ENCODE measurements around the gene DDI2.

DNA sequence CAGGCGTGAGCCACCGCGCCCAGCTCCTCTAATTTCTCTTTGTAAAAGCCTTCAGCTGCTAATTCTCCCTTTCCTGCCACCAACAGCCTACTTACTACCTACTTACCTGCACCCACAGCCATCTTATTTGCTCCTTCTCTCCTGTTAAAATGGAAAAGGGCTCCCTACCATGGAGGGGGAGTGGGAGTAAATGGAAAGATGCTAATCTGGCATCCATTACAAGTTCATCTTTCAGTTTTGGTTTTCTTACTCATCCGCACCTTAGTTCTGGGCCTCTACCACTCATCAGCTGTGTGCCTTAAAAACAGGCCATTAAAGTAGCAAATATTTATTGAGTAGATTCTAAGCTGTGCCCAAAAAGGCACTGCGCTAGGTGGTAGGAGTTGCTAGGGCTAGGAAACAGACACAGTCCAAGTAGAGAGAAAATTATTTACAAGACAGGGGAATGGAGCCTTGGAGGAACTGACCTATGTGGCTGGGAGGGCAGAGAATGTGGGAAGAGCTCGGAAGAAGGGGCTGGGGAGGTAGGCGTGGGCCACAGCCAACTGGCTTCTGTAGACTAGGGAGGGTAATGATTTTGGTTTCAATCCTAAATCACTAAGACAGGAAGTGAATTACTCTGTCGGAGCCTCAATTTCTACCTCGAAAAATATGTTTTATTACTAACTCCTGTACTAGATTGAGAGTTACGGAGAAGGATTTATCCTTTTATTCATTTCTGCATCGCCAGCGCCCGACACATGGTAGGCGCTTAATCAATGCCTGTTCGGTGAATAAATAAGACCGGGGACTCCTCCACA lies 685 bp upstream of the DDI2 start:
- no peak for TF ChIP-seq EZH2 (IDR thresholded peaks at IDR 0.05; ENCODE audit: borderline replicate concordance, low read depth, low read length, severe bottlenecking)
- TF ChIP-seq CTCF (IDR thresholded peaks at IDR 0.05; ENCODE audit: extremely low read depth in 1 of 2, insufficient read depth in 1 of 2, low read depth in 1 of 2, low read length in 2 of 2): no peak
- TF ChIP-seq POLR2A (IDR thresholded peaks at IDR 0.05; ENCODE audit: low read depth, low read length): peak; percentile 63
- TF ChIP-seq JUN (IDR thresholded peaks at IDR 0.05; ENCODE audit: borderline replicate concordance, insufficient read depth, insufficient read length, low read depth): no peak
- TF ChIP-seq MYC (IDR thresholded peaks at IDR 0.05; ENCODE audit: low read depth, low read length): no peak
- TF ChIP-seq POLR2AphosphoS5 (IDR thresholded peaks at IDR 0.05; ENCODE audit: insufficient read depth, low read depth, low read length): no peak
- TF ChIP-seq MAX (IDR thresholded peaks at IDR 0.05; ENCODE audit: insufficient read depth, insufficient read length): no peak
- no peak for TF ChIP-seq FOS (IDR thresholded peaks at IDR 0.05; ENCODE audit: borderline replicate concordance, insufficient read depth, low read length)
- TF ChIP-seq GATA2 (IDR thresholded peaks at IDR 0.05; ENCODE audit: insufficient read depth, insufficient read length, low read depth, low read length): no peak
